ENCODE data around the gene TPBGL. TPM values are rescaled to one million over a fixed set of nuclear protein-coding genes. Genes with fewer than 3 reads are reported as not detected.
"Not testable (repeated sequence)": the region's sequence is repeated elsewhere in the genome, so short reads cannot be mapped to it uniquely, and the experiment has no call there.

Gene TPBGL
- total RNA-seq, 1 donor from 2014 or later, result not detected

GRCh38 chr11:75268626-75269366 is 28.2 kb downstream of the TPBGL start:
- H3K4me1 ChIP-seq (ENCODE audit: control insufficient read depth in 3 of 3, insufficient read depth in 3 of 3, low read length in 3 of 3), result no peaks in the 10 kb centered on the region
- peaks cover under 1 to 18% (median 7%) of the 10 kb centered on the region in 3 donors for H3K36me3 ChIP-seq (ENCODE audit: control insufficient read depth in 3 of 3, insufficient read depth in 3 of 3, low read length in 3 of 3)
- H3K27me3 ChIP-seq (ENCODE audit: control insufficient read depth in 3 of 3, insufficient read depth in 3 of 3, low read length in 3 of 3), result peaks cover 0 to 4% (median 0%) of the 10 kb centered on the region in 3 donors
- no peaks in the 10 kb centered on the region for H3K9me3 ChIP-seq (ENCODE audit: control insufficient read depth in 3 of 3, low read length in 3 of 3)
- H3K4me3 ChIP-seq (ENCODE audit: low read length in 3 of 3), result no peak overlapping the region
- H3K9ac ChIP-seq (ENCODE audit: low read depth in 1 of 3, low read length in 3 of 3), result no peak overlapping the region
- no peak overlapping the region for H3K27ac ChIP-seq (ENCODE audit: low read depth, low read length)

GRCh38 chr11:75269367-75269660 is 28.7 kb downstream of the TPBGL start:
- Histone ChIP-seq H3K27ac (ENCODE audit: low read depth, low read length) (no peak overlapping the region), H3K9me3 (ENCODE audit: control insufficient read depth in 3 of 3, low read length in 3 of 3) (no peaks in the 10 kb centered on the region), H3K4me1 (ENCODE audit: control insufficient read depth in 3 of 3, insufficient read depth in 3 of 3, low read length in 3 of 3) (no peaks in the 10 kb centered on the region), H3K9ac (ENCODE audit: low read depth in 1 of 3, low read length in 3 of 3) (no peak overlapping the region), H3K4me3 (ENCODE audit: low read length in 3 of 3) (no peak overlapping the region), H3K36me3 (ENCODE audit: control insufficient read depth in 3 of 3, insufficient read depth in 3 of 3, low read length in 3 of 3) (peaks cover 3 to 19% (median 10%) of the 10 kb centered on the region in 3 donors), H3K27me3 (ENCODE audit: control insufficient read depth in 3 of 3, insufficient read depth in 3 of 3, low read length in 3 of 3) (peaks cover 0 to 4% (median 0%) of the 10 kb centered on the region in 3 donors)

GRCh38 chr11:75269896-75270295 is 29.3 kb downstream of the TPBGL start:
- Histone ChIP-seq H3K9me3 (ENCODE audit: control insufficient read depth in 3 of 3, low read length in 3 of 3) (no peaks in the 10 kb centered on the region), H3K4me1 (ENCODE audit: control insufficient read depth in 3 of 3, insufficient read depth in 3 of 3, low read length in 3 of 3) (no peaks in the 10 kb centered on the region), H3K36me3 (ENCODE audit: control insufficient read depth in 3 of 3, insufficient read depth in 3 of 3, low read length in 3 of 3) (peaks cover 3 to 19% (median 10%) of the 10 kb centered on the region in 3 donors), H3K27ac (ENCODE audit: low read depth, low read length) (no peak overlapping the region), H3K4me3 (ENCODE audit: low read length in 3 of 3) (no peak overlapping the region), H3K9ac (ENCODE audit: low read depth in 1 of 3, low read length in 3 of 3) (no peak overlapping the region), H3K27me3 (ENCODE audit: control insufficient read depth in 3 of 3, insufficient read depth in 3 of 3, low read length in 3 of 3) (peaks cover 0 to 4% (median 0%) of the 10 kb centered on the region in 3 donors)

GRCh38 chr11:75270896-75271418 is 30.4 kb downstream of the TPBGL start:
- H3K9ac ChIP-seq (ENCODE audit: low read depth in 1 of 3, low read length in 3 of 3), result no peak overlapping the region
- H3K27ac ChIP-seq (ENCODE audit: low read depth, low read length), result no peak overlapping the region
- no peak overlapping the region for H3K4me3 ChIP-seq (ENCODE audit: low read length in 3 of 3)
- no peaks in the 10 kb centered on the region for H3K9me3 ChIP-seq (ENCODE audit: control insufficient read depth in 3 of 3, low read length in 3 of 3)
- no peaks in the 10 kb centered on the region for H3K4me1 ChIP-seq (ENCODE audit: control insufficient read depth in 3 of 3, insufficient read depth in 3 of 3, low read length in 3 of 3)
- H3K36me3 ChIP-seq (ENCODE audit: control insufficient read depth in 3 of 3, insufficient read depth in 3 of 3, low read length in 3 of 3), result peaks cover 3 to 19% (median 13%) of the 10 kb centered on the region in 3 donors
- peaks cover 0 to 4% (median 0%) of the 10 kb centered on the region in 3 donors for H3K27me3 ChIP-seq (ENCODE audit: control insufficient read depth in 3 of 3, insufficient read depth in 3 of 3, low read length in 3 of 3)

GRCh38 chr11:75271730-75272129 is 31.2 kb downstream of the TPBGL start:
- H3K36me3 ChIP-seq (ENCODE audit: control insufficient read depth in 3 of 3, insufficient read depth in 3 of 3, low read length in 3 of 3), result peaks cover 6 to 19% (median 17%) of the 10 kb centered on the region in 3 donors
- peaks cover 0 to 3% (median 0%) of the 10 kb centered on the region in 3 donors for H3K4me1 ChIP-seq (ENCODE audit: control insufficient read depth in 3 of 3, insufficient read depth in 3 of 3, low read length in 3 of 3)
- no peak overlapping the region for H3K4me3 ChIP-seq (ENCODE audit: low read length in 3 of 3)
- H3K9ac ChIP-seq (ENCODE audit: low read depth in 1 of 3, low read length in 3 of 3), result no peak overlapping the region
- H3K27ac ChIP-seq (ENCODE audit: low read depth, low read length), result no peak overlapping the region
- no peaks in the 10 kb centered on the region for H3K9me3 ChIP-seq (ENCODE audit: control insufficient read depth in 3 of 3, low read length in 3 of 3)
- H3K27me3 ChIP-seq (ENCODE audit: control insufficient read depth in 3 of 3, insufficient read depth in 3 of 3, low read length in 3 of 3), result peaks cover 0 to 4% (median 0%) of the 10 kb centered on the region in 3 donors

GRCh38 chr11:75272391-75272790 is 31.8 kb downstream of the TPBGL start:
- Histone ChIP-seq H3K4me3 (ENCODE audit: low read length in 3 of 3) (no peak overlapping the region), H3K27me3 (ENCODE audit: control insufficient read depth in 3 of 3, insufficient read depth in 3 of 3, low read length in 3 of 3) (no peaks in the 10 kb centered on the region), H3K9ac (ENCODE audit: low read depth in 1 of 3, low read length in 3 of 3) (no peak overlapping the region), H3K27ac (ENCODE audit: low read depth, low read length) (no peak overlapping the region), H3K9me3 (ENCODE audit: control insufficient read depth in 3 of 3, low read length in 3 of 3) (no peaks in the 10 kb centered on the region), H3K36me3 (ENCODE audit: control insufficient read depth in 3 of 3, insufficient read depth in 3 of 3, low read length in 3 of 3) (peaks cover 6 to 21% (median 18%) of the 10 kb centered on the region in 3 donors), H3K4me1 (ENCODE audit: control insufficient read depth in 3 of 3, insufficient read depth in 3 of 3, low read length in 3 of 3) (peaks cover 0 to 3% (median 0%) of the 10 kb centered on the region in 3 donors)

- H3K4me3 ChIP-seq (ENCODE audit: low read length in 3 of 3), result no peak overlapping the region
- H3K27me3 ChIP-seq (ENCODE audit: control insufficient read depth in 3 of 3, insufficient read depth in 3 of 3, low read length in 3 of 3), result no peaks in the 10 kb centered on the region
- no peaks in the 10 kb centered on the region for H3K9me3 ChIP-seq (ENCODE audit: control insufficient read depth in 3 of 3, low read length in 3 of 3)
- H3K9ac ChIP-seq (ENCODE audit: low read depth in 1 of 3, low read length in 3 of 3), result no peak overlapping the region
- H3K27ac ChIP-seq (ENCODE audit: low read depth, low read length), result no peak overlapping the region
- H3K36me3 ChIP-seq (ENCODE audit: control insufficient read depth in 3 of 3, insufficient read depth in 3 of 3, low read length in 3 of 3), result peaks cover 10 to 25% (median 23%) of the 10 kb centered on the region in 3 donors
- peaks cover 0 to 3% (median 0%) of the 10 kb centered on the region in 3 donors for H3K4me1 ChIP-seq (ENCODE audit: control insufficient read depth in 3 of 3, insufficient read depth in 3 of 3, low read length in 3 of 3)
These were observed 32.3 kb downstream of the TPBGL start for GRCh38 chr11:75272821-75273301.

- Histone ChIP-seq H3K4me1 (ENCODE audit: control insufficient read depth in 3 of 3, insufficient read depth in 3 of 3, low read length in 3 of 3) (peaks cover 0 to 3% (median 0%) of the 10 kb centered on the region in 3 donors), H3K9me3 (ENCODE audit: control insufficient read depth in 3 of 3, low read length in 3 of 3) (no peaks in the 10 kb centered on the region), H3K27ac (ENCODE audit: low read depth, low read length) (no peak overlapping the region), H3K4me3 (ENCODE audit: low read length in 3 of 3) (no peak overlapping the region), H3K9ac (ENCODE audit: low read depth in 1 of 3, low read length in 3 of 3) (no peak overlapping the region), H3K27me3 (ENCODE audit: control insufficient read depth in 3 of 3, insufficient read depth in 3 of 3, low read length in 3 of 3) (no peaks in the 10 kb centered on the region), H3K36me3 (ENCODE audit: control insufficient read depth in 3 of 3, insufficient read depth in 3 of 3, low read length in 3 of 3) (peaks cover 11 to 32% (median 31%) of the 10 kb centered on the region in 3 donors)
These were observed 33.1 kb downstream of the TPBGL start for GRCh38 chr11:75273411-75274391.

GRCh38 chr11:75274716-75275115 is 34.1 kb downstream of the TPBGL start:
- H3K9ac ChIP-seq (ENCODE audit: low read depth in 1 of 3, low read length in 3 of 3); H3K4me3 ChIP-seq (ENCODE audit: low read length in 3 of 3); H3K27me3 ChIP-seq (ENCODE audit: control insufficient read depth in 3 of 3, insufficient read depth in 3 of 3, low read length in 3 of 3); H3K27ac ChIP-seq (ENCODE audit: low read depth, low read length); H3K9me3 ChIP-seq (ENCODE audit: control insufficient read depth in 3 of 3, low read length in 3 of 3); H3K4me1 ChIP-seq (ENCODE audit: control insufficient read depth in 3 of 3, insufficient read depth in 3 of 3, low read length in 3 of 3): not testable (repeated sequence)
- H3K36me3 ChIP-seq (ENCODE audit: control insufficient read depth in 3 of 3, insufficient read depth in 3 of 3, low read length in 3 of 3), result peaks cover 11 to 33% (median 31%) of the 10 kb centered on the region in 3 donors
